Measurements from ENCODE around the gene MERTK. TPM values are rescaled to one million over a fixed set of nuclear protein-coding genes. Genes with fewer than 3 reads are reported as not detected.

Gene MERTK
- total and polyA plus RNA-seq, 2 of the 13 experiments (the other 11 are each of a cell fraction or from before 2014, with no cell fraction given): 37.3 to 44.7 TPM

GRCh38 chr2:111919365-111919764 lies 21.0 kb downstream of the MERTK start (continued):
- TF ChIP-seq CCDC6 (CRISPR knock-in tag; IDR thresholded peaks at IDR 0.05) (no peak), EP300 (IDR thresholded peaks at IDR 0.05; ENCODE audit: low read depth in 2 of 2, low read length in 2 of 2) (no peak), EP300 (CRISPR knock-in tag; IDR thresholded peaks at IDR 0.05; ENCODE audit: borderline replicate concordance) (no peak), MIER2 (CRISPR knock-in tag; IDR thresholded peaks at IDR 0.05) (no peak), ZNF17 (CRISPR knock-in tag; IDR thresholded peaks at IDR 0.05) (no peak), ZNF746 (CRISPR knock-in tag; IDR thresholded peaks at IDR 0.05) (0 out of 2 replicates have a peak, but pooled peaks have one; percentile 4), HOMEZ (CRISPR knock-in tag; IDR thresholded peaks at IDR 0.05; ENCODE audit: low read depth) (peak; percentile 69)

DNA sequence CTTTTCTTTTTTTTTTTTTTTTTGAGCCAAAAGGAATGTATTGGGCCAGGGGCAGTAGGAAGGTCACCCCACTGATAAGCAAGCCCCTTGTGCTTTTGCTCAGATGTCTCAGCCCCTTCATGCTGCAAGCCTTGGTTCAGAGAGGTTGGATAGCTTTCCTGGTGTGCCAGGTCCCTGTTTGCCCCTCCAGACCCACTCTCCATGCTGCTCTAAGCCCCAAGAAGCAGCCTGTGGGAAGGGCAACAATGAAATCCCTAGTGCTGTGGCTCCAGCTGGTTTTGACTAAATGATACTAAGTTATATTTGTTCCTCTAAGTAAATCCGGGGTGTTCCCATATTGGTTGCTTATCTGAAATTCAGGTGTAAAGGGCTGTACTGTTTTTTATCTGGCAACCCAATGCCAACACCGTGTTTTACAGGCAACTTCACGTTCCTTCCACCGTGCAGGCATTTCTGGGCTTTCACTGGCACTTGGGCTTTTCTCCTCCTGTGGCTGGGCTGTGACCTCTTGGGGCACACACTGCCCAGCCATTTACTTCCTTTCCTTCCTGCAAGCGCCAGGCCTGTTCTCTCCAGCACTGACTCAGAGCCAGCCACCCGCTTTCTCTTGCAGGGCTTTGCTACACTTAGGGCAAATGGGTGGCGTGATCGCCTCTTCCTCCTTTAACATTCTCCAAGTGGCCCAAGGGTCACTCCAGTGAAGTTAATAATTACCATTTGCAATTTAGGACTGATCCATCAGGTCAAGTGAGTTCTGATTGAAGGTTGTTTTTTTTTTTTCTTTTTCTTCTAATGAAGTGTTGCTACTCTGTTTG lies 21.6 kb downstream of the MERTK start:
- 3% methylated on average over 8 of the region's 8 CpGs for WGBS (ENCODE audit: low lambda C conversion rate)
- Histone ChIP-seq H3K36me3 (replicated peaks in 1 of 2; ENCODE audit: control insufficient read depth in 1 of 2, insufficient read depth in 2 of 2, low read length in 2 of 2) (peaks cover 9 to 35% of the 10 kb centered on the region in 2 experiments), H3K4me1 (ENCODE audit: insufficient read depth, low read length) (peaks cover 44% of the 10 kb centered on the region), H3K79me2 (ENCODE audit: insufficient read depth, low read length) (peaks cover 81% of the 10 kb centered on the region), H3K4me2 (ENCODE audit: low read depth, low read length) (peak overlapping the region; percentile 80), H3K9me3 (ENCODE audit: low read length) (no peaks in the 10 kb centered on the region), H3K9ac (ENCODE audit: insufficient read depth, low read depth, low read length) (peak overlapping the region; percentile 66), H4K20me1 (ENCODE audit: insufficient read depth, low read length) (no peaks in the 10 kb centered on the region), H3K27me3 (ENCODE audit: control insufficient read depth in 1 of 2, insufficient read depth in 2 of 2, low read length in 2 of 2) (no peaks in the 10 kb centered on the region), H3K4me3 (replicated peaks in 1 of 3; ENCODE audit: insufficient read depth in 1 of 3, low read depth in 2 of 3, low read length in 3 of 3) (peak overlapping the region; percentile 3 to 58 (median 15)), H2AFZ (ENCODE audit: low read length) (no peak overlapping the region), H3K27ac (ENCODE audit: extremely low read length, insufficient read depth, low read length) (peak overlapping the region; percentile 87)
- BruUV-seq (replicated peaks): TSS peak; percentile 91
- ATAC-seq (peak; percentile 96), FAIRE-seq (peak; percentile 96), DNase-seq (ENCODE audit: low spot score) (peak; percentile 94)
- in situ Hi-C loops (cut with HindIII; ENCODE audit: extremely low pct_ligation_motif_present, low pct_unique_long_range_greater_than_20kb) (no loop called here), intact Hi-C loops (cut with micrococcal nuclease; ENCODE audit: unreplicated experiment) (loop anchor here (1.0 to 5.0 kb wide), 4 partner anchors 19 to 75 kb away; no protein-coding TSS in a partner anchor)
- ChIA-PET POLR2A (interaction anchor here (0.6 to 2.6 kb wide), 7 partner anchors 8 to 94 kb away, joined by 3 to 17 read pairs (median 4); partner anchors contain the start of gene MERTK), CTCF (ENCODE audit: low intra/inter-chr PET ratio, low total read pairs) (no interaction called here)
- TF ChIP-seq, protein P1, sequence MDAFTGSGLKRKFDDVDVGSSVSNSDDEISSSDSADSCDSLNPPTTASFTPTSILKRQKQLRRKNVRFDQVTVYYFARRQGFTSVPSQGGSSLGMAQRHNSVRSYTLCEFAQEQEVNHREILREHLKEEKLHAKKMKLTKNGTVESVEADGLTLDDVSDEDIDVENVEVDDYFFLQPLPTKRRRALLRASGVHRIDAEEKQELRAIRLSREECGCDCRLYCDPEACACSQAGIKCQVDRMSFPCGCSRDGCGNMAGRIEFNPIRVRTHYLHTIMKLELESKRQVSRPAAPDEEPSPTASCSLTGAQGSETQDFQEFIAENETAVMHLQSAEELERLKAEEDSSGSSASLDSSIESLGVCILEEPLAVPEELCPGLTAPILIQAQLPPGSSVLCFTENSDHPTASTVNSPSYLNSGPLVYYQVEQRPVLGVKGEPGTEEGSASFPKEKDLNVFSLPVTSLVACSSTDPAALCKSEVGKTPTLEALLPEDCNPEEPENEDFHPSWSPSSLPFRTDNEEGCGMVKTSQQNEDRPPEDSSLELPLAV (CRISPR knock-in tag; conservative IDR thresholded peaks at IDR 0.05; ENCODE audit: low read depth): no peak
- TF ChIP-seq, protein P2, sequence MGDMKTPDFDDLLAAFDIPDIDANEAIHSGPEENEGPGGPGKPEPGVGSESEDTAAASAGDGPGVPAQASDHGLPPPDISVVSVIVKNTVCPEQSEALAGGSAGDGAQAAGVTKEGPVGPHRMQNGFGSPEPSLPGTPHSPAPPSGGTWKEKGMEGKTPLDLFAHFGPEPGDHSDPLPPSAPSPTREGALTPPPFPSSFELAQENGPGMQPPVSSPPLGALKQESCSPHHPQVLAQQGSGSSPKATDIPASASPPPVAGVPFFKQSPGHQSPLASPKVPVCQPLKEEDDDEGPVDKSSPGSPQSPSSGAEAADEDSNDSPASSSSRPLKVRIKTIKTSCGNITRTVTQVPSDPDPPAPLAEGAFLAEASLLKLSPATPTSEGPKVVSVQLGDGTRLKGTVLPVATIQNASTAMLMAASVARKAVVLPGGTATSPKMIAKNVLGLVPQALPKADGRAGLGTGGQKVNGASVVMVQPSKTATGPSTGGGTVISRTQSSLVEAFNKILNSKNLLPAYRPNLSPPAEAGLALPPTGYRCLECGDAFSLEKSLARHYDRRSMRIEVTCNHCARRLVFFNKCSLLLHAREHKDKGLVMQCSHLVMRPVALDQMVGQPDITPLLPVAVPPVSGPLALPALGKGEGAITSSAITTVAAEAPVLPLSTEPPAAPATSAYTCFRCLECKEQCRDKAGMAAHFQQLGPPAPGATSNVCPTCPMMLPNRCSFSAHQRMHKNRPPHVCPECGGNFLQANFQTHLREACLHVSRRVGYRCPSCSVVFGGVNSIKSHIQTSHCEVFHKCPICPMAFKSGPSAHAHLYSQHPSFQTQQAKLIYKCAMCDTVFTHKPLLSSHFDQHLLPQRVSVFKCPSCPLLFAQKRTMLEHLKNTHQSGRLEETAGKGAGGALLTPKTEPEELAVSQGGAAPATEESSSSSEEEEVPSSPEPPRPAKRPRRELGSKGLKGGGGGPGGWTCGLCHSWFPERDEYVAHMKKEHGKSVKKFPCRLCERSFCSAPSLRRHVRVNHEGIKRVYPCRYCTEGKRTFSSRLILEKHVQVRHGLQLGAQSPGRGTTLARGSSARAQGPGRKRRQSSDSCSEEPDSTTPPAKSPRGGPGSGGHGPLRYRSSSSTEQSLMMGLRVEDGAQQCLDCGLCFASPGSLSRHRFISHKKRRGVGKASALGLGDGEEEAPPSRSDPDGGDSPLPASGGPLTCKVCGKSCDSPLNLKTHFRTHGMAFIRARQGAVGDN (CRISPR knock-in tag; IDR thresholded peaks at IDR 0.05): peak; percentile 89
- TF ChIP-seq ISX (CRISPR knock-in tag; conservative IDR thresholded peaks at IDR 0.05): no peak
- TF ChIP-seq, protein P3, sequence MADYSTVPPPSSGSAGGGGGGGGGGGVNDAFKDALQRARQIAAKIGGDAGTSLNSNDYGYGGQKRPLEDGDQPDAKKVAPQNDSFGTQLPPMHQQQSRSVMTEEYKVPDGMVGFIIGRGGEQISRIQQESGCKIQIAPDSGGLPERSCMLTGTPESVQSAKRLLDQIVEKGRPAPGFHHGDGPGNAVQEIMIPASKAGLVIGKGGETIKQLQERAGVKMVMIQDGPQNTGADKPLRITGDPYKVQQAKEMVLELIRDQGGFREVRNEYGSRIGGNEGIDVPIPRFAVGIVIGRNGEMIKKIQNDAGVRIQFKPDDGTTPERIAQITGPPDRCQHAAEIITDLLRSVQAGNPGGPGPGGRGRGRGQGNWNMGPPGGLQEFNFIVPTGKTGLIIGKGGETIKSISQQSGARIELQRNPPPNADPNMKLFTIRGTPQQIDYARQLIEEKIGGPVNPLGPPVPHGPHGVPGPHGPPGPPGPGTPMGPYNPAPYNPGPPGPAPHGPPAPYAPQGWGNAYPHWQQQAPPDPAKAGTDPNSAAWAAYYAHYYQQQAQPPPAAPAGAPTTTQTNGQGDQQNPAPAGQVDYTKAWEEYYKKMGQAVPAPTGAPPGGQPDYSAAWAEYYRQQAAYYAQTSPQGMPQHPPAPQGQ (CRISPR knock-in tag; IDR thresholded peaks at IDR 0.05; ENCODE audit: borderline replicate concordance): no peak
- no peak for TF ChIP-seq ZNF572 (CRISPR knock-in tag; IDR thresholded peaks at IDR 0.05)
